ENCODE measurements around the gene ATP13A3.
A peak's percentile ranks its signal among the peaks of the same experiment; 100 is the strongest.
"Not testable (repeated sequence)": the region's sequence is repeated elsewhere in the genome, so short reads cannot be mapped to it uniquely, and the experiment has no call there.

The ATP13A3 gene

GRCh38 chr3:194486540-194487288 lies at the start of gene ATP13A3:
TSS of gene ATP13A3 (minus strand) at chr3:194487002. CDS start at chr3:194462190, 24,812 bp downstream.
- peak; percentile 87 for DNase-seq

- not testable (repeated sequence) for DNase-seq
Observed at GRCh38 chr3:194535199-194535598, 48.4 kb upstream of the ATP13A3 start.

GRCh38 chr3:194534243-194534642 lies 47.4 kb upstream of the ATP13A3 start:
- DNase-seq, result no peak

GRCh38 chr3:194532591-194532990 lies 45.8 kb upstream of the ATP13A3 start:
- DNase-seq, result no peak

GRCh38 chr3:194527726-194528125 lies 40.9 kb upstream of the ATP13A3 start:
- no peak for DNase-seq

GRCh38 chr3:194526164-194526563 lies 39.4 kb upstream of the ATP13A3 start:
- DNase-seq, result no peak

GRCh38 chr3:194522579-194523046 lies 35.8 kb upstream of the ATP13A3 start:
- no peak for DNase-seq

GRCh38 chr3:194521510-194522260 lies 34.9 kb upstream of the ATP13A3 start:
- DNase-seq, result no peak

GRCh38 chr3:194520682-194521162 lies 33.9 kb upstream of the ATP13A3 start:
- peak; percentile 86 for DNase-seq

- not testable (repeated sequence) for DNase-seq
Observed at GRCh38 chr3:194520201-194520600, 33.4 kb upstream of the ATP13A3 start.

- DNase-seq, result no peak
Observed at GRCh38 chr3:194518652-194519051, 31.9 kb upstream of the ATP13A3 start.

GRCh38 chr3:194517333-194517732 lies 30.5 kb upstream of the ATP13A3 start:
- DNase-seq, result no peak

- no peak for DNase-seq
Observed at GRCh38 chr3:194514626-194515025, 27.8 kb upstream of the ATP13A3 start.

- no peak for DNase-seq
Observed at GRCh38 chr3:194512895-194513601, 26.2 kb upstream of the ATP13A3 start.

- DNase-seq, result no peak
Observed at GRCh38 chr3:194508491-194509453, 22.0 kb upstream of the ATP13A3 start.

GRCh38 chr3:194507571-194507970 lies 20.8 kb upstream of the ATP13A3 start:
- DNase-seq, result no peak

- DNase-seq, result no peak
Observed at GRCh38 chr3:194505791-194506415, 19.1 kb upstream of the ATP13A3 start.

- DNase-seq, result no peak
Observed at GRCh38 chr3:194504861-194505260, 18.1 kb upstream of the ATP13A3 start.

GRCh38 chr3:194504146-194504545 lies 17.3 kb upstream of the ATP13A3 start:
- DNase-seq, result no peak

GRCh38 chr3:194503081-194503531 lies 16.3 kb upstream of the ATP13A3 start:
- DNase-seq, result no peak

GRCh38 chr3:194500198-194500597 lies 13.4 kb upstream of the ATP13A3 start:
- DNase-seq, result no peak

Measured in stimulated activated CD4-positive, alpha-beta T cell treated with anti-CD3 and anti-CD28 coated beads, Interleukin-4, amount 100 ng/mL, for 24 hours (primary cell).